OCI-M1 (cell line): ENCODE data around the gene SNRNP200.
"Not testable (repeated sequence)": the region's sequence is repeated elsewhere in the genome, so short reads cannot be mapped to it uniquely, and the experiment has no call there.

Experiments
- DNase-seq: peaks from one replicate; lab custom pipeline; 2025; lab: John Stamatoyannopoulos, UW

The SNRNP200 gene

DNA sequence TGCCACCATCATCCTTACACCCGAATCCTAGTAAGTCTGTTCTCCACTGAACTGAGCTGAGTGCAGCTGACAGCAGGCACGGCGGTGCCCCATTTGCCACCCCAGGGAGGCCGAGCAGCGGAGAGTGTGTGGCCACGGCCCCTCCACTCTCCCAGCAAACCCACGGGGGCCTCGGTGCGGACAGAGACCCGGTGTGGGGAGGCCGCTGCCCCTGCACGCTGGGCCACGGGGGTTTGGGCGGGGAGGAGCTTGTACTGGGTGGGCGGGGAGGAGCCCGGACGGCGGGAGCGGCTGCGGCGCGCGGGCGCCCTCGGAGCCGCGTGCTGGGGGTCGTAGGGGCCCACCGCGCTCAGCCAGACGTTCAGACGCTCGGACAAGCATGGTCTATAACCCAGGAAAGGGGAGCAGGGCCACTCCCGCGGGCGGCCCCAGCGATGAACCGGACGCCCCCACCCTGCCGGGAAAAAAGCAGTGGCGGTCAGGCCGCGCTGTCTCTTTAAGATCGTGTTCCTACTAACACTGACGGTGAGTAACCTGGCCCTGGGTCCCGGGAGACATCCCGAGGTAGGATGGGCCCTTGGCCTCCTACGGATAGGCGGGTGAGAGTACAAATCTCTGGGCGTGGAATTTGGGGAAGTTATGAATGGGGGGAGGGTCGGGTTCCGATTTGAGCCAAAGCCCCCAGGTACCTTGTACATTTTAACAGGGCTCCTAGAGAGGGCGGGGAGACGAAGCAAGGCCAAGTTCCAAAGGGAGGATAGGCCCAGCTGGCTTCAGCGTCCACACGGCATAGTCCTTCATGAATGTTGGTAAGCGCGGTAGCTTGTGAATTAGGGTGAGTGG lies 19.9 kb upstream of the SNRNP200 start, which contains the start of gene ITPRIPL1:
Gene ITPRIPL1 (plus strand): TSS at position 277 of the 843 bp plus-strand sequence. CDS start 523 bp downstream, at position 800.
- DNase-seq = peak; percentile 67

DNA sequence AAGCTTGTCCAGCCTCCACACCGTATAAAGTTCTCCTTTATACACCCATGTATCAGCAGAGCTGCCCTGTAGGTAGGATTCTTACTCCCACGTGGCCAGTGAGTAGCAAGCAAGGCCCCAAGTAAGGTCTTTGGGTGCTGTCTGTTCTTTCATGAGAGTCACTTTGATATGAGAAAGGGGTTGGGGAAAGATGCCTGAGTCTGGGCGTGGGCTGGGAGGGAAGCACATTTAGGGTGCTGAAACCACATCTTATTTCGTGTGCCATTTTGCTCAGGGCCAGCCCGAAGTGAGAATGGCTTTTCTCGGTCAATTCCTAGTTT lies 19.3 kb upstream of the SNRNP200 start:
- peak; percentile 63 for DNase-seq

DNA sequence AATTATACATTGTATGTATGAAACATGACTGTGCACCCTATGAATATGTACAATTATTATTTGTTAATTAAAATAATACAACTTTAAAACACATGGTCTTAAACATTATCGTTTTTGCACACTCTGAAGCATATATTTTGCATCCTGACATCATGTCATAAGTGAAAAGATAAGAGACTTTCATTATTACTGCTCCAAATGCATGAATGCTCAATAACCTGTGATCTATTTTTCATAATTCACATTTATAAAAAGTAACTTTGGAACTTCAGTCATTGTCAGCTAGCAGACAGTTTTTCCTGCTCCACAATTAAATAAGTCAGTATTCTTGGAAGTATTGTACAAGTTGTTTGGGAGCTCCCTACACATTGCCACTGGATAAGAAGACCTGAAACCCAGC lies 18.5 kb upstream of the SNRNP200 start:
- no peak for DNase-seq

DNA sequence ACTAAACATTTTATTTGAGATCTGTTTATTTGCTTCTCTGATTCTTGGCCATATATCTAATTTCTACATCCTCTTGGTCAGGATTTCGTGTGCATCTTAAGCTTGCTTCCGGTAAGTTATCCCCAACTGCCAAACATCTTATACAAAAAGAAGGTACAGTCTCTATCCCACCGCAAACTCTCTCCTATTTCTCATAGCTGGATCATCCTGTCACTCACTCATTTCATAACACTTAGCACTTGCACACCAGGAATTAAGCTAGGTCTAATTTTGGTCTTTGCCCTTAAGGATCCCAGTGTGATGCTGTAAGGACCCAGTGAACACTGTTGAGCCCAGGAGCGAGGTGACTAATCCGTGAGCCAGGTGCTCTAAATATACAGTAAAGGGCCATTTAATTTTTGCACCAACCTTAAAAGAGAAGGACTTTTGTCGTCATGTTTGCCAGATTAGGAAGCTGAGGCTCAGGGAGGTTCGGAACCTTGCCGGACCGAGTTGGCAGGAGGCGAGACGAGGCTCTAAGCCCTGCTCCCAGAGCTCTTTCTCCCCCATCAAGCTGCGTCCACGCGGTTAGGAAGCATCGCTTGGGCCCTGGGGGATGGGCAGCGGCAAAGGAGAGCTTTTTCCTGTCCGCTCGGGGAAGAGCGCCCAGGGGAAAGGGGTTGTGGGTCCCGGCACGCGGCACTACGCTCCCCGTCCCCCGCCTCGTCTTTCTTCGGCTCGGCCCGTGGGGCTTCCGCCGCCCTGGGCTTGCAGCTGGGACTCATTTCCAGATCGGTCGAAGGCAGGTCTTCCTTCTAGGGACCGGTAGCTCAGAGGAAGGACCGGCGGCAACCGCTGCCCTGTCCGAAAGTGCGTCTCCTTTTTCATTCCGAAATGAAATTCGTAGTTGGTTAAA lies 15.6 kb upstream of the SNRNP200 start:
- DNase-seq = peak; percentile 81

DNA sequence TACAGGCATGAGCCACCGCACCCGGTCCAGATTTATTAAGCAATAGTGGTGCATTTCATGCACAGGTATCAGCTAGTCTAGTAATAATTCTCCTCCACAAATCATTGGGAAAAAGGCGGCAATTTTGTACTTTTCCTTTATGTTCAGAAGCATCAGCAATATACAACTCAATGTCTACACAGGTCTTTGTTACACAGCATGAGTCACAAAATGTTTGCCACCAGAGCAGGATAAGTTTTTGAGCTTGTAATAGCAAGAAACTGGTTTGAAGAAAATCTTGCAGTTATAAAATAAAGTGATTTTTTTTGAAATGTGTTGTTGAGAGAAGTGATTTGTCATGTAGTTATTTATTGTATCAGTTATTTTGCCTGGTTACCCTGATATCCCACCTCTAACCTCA lies 15.0 kb upstream of the SNRNP200 start:
- peak; percentile 18 for DNase-seq

DNA sequence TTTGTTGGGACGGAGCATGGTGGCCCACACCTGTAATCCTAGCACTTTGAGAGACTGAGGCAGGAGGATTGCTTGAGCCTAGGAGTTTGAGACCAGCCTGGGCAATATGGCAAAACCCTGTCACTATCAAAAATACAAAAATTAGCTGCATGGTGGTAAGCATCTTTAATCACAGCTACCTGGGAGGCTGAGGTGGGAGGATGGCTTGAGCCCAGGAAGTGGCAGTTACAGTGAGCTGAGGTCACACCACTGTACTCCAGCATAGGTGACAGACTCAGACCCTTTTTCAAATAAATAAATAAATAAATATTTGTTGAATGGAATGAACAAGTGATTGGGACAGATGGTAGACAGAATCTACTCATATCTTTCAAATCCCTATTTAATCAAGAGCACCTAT lies 14.1 kb upstream of the SNRNP200 start:
- DNase-seq = no peak

DNA sequence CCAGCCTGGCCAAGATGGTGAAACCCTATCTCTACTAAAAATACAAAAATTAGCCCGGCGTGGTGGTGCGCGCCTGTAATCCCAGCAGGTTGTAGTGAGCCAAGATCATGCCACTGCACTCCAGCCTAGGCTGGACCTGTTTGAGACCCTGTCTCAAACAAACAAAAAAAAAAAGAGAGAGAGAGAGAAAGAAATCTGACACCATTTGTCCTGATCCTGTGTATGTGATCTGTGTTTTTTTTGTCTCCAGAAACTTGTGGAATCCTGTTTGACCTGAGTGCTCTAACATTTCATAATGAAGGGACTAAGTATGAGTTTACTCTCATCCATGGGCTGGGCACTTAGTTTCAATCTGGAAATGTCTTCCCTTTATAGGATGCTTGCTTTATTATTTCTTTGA lies 13.4 kb upstream of the SNRNP200 start:
- no peak for DNase-seq

DNA sequence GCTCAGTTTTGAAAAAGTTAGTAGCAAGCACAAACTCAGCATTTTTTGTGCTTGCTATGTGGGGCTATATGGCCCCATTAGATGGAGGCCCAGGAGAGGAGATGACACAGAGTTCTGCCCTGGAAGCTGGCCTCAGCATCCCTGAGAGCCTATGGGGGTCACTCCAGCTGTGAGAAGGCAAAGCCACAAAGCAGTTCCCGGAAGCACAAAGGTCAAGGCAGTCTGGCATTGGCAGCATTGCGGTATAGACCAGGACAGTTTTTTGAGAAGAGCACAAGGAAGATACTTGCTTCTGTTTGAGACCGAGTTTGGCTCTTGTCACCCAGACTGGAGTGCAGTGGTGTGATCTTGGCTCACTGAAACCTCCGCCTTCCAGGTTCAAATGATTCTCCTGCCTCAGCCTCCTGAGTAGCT lies 12.2 kb upstream of the SNRNP200 start:
- DNase-seq = no peak

DNA sequence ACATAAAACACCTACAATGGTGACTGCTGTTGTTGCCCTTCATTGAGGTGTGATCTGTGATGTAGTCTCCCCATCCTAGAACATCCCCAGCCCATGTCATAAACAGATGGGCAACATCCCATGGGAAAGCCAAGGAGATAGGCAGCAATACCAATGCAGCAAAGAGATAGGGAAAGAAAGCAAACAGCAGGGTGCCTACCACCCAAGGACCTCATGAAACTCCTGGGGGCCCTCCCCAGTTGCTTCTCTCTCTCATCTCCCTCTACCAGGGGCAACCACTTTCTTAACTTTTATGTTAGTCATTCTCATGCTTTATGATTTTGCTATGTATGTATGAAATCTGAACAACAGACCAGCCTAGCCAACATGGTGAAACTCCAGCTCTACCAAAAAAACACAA lies 11.7 kb upstream of the SNRNP200 start:
- DNase-seq = no peak

DNA sequence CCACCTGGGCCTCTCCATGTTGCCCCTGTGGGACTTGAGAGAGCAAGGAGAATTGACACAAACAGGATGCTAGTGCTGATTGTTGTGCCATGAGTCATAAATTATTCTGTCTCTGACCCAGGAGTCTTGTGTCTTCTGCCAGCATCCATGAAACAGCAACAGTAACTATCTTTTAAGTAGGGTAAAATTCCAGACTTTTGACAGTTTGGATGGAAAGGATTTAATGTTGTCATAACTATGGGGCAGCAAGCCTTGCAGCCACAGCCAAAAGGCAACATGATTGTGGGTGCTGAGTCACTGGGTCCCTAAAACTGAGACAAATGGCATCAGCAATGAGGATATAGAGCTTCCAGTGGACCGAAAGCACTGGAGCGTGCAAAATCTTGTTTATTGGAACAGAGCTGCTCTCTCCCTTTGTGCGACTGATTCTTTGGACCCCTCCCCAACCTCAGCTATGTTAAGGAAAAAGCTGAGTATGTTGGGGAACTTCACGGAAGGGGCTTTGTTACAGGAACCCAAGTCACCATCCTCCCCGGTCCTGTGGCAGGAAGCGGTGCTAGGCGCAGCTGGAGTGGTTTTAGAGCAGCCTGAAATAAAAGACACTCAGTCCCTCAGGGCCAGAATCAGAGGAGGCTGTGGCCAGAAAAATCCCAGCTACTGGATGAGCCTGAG lies 10.2 kb upstream of the SNRNP200 start:
- DNase-seq = no peak

DNA sequence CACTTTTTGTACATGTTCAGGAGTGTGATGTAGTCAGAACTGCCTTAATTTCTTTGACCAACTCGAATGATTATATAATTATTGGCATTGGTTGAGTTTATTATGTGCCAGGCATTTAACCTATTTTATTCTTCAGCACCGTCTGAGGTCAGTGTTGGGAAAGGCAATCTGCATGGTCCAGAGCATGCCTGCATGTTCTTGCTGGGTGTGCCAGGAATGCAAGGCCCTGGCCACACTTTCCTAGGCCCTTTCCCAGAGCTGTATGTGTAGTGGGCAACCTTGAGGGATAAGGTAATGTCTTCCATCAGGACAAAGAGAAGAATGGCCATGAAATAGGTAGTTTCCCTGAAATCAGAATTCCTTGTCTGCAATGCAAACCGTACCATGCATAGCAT lies 9.7 kb upstream of the SNRNP200 start:
- no peak for DNase-seq

DNA sequence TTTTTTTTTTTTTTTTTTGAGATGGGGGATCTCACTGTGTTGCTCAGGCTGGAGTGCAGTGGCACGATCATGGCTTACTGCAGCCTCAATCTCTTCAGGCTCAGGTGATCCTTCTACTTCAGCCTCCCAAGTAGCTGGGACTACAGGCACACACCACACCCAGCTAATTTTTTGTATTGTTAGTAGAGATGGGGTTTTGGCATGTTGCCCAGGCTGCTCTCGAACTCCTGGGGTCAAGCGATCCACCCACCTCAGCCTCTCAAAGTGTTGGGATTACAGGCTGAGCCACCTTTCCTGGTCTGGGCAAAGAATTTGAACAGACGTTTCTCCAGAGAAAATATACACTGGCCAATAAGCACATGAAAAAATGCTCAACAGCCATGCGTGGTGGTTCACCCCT lies 2.9 kb upstream of the SNRNP200 start:
- DNase-seq = no peak

DNA sequence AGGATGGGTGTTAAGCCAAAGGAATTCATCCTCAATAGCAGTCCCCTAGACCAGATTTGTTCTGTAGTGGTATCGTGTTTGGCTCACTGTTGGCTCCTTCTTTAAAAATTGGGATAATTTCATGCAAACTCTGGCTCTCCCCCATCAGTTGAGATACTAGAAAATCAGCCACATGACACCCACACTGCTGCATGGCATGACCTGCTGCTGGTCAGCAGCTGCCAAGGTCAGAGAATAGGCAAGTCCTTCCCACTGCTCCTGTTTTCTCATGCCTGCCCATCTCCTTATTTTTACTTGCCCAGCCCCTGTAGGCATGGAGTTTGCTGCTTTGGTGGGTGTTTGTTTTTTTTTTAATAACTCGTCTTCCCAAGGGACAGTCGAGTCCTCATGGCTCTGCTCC lies 1.0 kb upstream of the SNRNP200 start:
- DNase-seq = peak; percentile 34

DNA sequence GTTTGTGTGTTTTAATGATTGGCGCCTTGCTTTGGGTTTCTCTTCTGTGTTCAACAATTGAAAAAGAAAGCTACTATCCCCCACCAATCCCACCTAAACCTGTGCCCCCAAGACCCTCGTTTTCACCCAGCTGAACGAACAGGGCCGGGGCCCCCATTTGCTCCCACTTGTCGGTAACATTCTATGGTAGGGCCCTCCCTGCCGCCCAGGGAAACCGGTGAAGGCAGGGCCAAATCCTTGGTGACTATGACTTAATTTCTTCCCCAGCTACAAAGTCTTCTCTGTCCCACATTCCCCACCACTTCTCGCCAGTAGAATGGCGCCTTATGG lies 598 bp upstream of the SNRNP200 start:
- peak; percentile 40 for DNase-seq

DNA sequence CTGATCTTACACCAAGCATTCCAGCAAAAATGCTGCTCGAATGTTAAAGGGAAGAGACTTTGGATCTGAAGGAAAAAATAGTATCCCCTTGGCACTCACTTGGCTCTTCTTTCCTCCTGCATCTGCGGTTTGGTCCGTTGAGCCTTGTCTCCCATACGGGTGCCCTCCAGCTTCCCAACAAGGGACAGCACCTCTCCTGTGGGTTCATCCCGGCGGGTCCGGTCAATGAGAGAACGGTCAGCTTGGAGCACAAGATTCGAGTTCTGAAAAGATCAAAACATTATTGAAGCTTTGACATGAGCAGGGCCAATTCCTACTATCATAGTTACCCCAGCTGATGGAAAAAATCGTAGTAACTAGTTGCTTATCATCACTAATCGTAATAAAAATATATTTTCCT lies 740 bp downstream of the SNRNP200 start:
- peak; percentile 40 for DNase-seq

DNA sequence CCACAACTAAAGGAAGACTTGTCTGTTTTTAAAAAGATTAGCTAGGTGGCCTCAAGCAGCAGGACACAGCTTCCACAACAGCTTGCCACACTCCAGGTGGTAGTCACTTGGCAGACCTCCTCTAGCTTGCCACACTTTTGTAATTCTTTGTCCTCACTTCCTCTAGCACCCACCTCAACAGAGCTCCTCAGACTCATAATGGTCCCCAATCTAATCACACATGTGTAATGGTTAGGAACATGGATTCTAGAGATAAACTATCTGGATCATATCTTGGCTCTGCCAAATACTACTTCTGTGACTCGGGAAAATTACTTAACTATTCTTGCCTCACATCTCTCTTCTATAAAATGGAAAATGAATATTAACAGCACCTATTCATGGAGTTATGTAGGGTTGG lies 3.5 kb downstream of the SNRNP200 start:
- DNase-seq = no peak

DNA sequence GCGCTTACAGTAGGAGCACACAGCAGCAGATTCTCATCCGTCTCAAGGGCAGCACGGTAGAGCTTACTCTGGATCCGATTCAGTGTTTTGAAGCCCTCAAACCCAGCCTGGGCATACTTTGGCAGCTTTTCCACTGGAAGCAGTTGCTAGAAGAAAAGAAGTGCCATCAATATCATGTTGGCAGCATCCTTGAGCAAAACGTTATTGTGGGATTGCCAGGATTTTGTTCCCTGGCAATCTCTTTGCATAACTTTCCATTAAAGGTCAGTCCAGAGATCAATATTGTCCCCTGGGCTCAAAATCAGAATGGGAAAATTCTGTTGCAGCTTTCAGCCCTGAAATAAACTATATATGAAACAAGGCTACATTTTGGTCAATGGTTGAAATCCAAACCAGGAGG lies 8.4 kb downstream of the SNRNP200 start:
- DNase-seq = no peak

DNA sequence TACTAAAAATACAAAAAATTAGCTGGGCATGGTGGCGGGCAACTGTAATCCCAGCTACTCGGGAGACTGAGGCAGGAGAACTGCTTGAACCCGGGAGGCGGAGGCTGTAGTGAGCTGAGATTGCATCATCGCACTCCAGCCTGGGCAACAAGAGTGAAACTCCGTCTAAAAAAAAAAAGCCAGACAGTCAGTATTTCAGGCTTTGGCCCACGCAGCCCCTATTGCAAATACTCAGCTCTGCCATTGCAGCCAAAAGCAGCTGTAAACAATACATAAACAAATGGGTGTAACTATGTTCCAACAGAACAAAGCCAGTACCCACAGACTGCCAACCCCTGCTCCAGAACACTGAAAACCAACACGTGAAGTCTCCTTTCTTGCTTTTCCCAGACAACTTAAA lies 11.1 kb downstream of the SNRNP200 start:
- not testable (repeated sequence) for DNase-seq

DNA sequence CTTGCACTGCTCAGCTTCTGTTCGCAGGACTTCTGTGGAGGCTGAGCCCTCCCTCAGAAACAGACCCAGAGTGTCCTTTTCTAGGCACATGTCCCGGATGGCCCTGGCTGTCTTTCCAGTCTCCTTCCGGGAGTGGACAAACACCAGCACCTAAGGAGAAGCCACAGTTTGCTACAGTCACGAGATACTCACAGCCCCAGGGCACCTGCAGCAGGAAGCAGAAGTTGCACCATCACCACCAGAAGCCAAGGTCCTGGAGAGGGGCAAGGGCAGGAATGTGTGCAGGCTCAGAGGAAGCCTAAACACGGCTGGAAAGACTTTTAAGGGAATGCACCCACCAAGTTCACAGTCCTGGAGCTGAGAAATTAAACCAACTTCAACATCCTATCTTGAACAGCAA lies 13.6 kb downstream of the SNRNP200 start:
- DNase-seq = no peak

DNA sequence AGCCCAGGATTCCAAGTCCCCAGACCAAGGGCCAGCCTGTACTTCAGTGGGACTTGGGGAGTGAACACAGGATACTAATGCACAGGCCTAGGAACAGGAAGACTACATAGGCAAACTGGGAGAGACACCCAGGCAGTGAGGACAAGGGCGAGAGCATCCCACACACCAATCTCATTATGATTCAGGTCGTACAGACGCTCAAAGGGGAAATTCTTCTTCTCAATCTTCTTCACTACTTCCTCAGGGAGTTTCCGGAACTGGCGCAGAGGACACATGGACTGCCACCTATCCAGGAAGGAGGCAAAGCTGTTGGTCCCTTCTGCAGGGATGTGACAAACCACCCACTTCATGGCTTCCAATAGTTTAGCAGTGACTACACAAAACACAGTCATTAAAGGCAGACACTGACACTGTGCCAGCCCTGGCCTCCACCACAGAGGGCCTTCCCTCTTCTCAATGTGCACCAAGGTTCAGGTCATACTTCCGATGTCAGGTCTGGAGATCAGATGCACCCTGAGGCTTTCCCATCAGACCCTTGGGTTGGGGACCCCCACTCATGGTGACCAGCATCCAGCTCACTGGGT lies 18.0 kb downstream of the SNRNP200 start:
- no peak for DNase-seq

DNA sequence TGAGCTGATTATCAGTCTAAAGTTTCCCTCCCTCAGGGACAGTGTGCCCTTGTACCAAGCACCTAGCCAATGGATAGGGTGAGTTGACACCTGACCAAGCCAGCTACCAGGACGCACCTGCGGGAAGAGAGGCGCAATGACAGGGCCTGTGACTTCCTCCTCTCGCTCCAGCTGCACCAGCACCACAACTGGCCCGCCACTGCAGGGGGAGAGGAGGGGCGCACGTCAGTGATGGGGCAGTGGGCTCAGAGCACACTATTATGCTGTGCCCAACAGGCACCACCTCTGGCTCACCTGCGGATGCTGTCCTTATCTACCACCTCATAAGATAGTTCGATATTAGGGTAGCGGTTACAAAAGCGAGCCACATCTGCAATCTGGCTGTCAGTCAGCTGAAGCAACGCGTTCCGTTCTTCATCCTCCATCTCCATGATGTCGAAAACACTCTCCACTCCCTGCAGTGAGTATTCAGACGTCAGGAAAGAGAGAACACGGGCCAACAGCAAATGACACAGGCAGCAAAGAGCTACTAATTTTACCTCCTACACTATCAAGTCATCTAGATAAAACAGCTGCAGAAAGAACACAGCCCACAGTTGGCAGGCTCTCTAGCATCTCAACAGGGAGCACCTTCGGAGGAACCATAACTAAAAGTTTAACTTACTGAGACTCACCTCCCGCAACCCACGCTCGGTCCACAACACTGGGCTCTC lies 28.4 kb downstream of the SNRNP200 start:
- no peak for DNase-seq
